TTC549 (cell line): Measurements from ENCODE around the gene GPS1.

Experiments
- FAIRE-seq: peaks from 2 replicates; lab custom pipeline; 2012; peaks lifted over from hg19 to GRCh38; lab: Jason Lieb, UNC

Gene GPS1

DNA sequence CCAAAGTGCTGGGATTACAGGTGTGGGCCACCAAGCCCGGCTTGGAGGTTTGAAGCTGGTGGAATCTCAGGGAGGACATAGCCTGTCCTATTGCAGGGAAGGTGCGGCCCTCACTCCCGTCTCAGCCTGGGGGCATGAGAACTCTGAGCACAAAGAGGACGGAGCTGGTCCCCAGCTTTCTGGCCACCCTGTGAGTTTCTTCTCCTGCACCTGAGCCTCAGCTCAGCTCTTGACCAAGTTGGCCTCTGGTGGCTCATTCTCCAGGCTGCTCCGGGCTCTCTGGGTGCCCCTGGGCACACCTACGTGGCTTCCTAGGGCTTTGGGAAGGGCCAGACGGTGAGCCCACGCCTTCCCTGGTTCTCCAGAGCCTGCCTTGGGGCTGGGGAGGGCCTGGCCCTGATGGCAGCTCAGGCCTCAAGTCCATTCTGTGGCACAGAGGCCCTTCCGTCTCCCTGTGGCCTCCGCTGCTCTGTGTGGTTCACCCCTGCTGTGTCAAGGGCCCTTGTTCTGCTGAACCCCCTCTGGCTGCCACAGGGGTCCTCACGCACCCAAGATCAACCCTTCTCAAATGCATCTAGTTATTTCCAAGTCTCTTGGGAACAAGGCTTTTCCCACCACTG, 53.2 kb downstream of the GPS1 start:
- no peak for FAIRE-seq

DNA sequence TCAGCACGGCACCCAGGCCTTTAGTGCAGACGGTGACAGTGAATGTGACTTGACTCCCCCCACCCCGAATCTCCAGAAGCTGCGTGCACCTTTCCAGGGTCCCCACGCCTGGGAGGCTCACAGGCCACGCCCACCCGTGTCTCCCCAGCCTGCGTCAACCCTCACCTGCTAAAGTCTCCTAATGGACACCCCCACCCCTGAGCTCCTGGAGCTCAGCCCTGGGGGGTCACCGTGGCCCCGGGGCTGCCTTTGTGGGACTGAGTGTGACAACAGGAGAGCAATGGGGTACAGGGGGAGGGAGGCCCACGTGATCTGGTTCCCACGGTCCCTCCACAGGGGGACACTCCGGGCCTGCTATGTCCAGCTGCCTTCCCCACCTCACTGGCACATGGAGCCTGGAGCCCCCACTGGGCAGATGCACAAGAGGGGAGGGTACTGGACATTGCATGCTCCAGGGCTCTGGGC, 53.8 kb downstream of the GPS1 start:
- FAIRE-seq = no peak

DNA sequence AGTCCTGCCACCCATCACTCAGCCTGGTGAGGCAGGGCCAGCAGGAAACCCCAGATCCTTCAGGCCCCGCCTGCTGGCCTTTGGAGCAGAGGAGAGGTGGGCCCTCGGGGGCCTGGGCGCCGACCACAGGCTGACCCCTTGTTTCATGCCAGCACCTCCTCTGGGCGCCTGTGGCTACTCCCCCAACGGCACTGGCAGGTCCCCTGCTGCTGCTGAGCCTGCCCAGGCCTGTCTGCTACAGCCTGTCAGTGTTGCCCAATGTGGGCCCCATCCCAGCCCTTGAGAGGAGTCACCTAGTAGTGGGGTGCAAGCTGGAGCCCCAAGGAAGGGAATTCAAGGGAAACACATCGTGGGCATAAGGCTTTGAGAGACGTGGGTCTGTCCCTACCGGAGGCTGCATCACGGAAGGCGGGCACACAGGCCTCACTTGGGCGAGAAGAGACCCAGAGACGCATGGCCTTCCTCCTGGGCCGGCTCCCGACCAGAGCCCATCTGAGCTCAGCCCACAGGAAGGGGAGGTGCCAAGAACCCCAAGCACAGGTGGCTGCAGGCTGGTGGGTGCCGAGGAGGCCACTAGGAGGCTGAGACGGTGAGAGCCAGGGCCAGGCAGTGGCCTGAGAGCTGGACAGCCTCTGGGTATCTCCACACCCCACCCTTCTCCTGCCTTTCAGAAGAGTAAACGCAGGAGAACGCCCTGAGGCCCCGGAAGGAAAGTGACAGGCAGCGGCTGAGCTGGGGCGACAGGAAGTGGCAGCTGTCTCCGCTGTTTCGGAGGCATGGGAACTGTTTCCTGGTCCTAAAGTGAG, 54.4 kb downstream of the GPS1 start:
- FAIRE-seq = no peak

DNA sequence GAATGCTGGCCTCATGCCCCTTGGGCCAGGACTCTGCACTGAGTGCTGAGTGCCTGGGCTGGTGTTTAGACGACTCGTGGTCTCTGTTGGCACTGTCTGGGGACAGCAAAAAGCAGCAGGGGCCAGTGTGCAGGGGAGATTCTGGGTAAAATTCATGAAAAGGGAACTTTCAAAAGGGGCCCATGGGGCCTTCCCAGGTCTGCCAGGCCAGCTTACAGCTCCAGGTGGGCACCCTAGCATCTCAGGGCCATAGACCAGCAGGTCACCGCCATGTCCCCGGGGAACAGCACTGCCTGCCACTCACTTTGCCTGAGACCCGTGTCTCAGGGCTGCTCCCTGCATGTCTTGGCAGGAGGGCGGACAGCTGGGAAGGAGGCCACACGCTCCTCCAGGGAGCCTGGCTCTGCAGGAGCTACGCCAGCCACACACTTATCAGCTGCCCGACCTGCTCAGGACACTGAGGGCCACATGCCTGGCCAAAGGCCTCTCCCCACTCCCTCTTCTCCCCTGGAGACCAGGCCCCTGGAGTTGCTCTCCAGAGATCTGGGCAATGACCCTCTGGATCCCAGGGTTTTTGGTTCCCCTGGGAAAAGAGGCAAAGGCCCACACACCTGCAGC, 55.1 kb downstream of the GPS1 start:
- FAIRE-seq = no peak
